ENCODE results near the gene STT3A. TPM values are rescaled to one million over a fixed set of nuclear protein-coding genes. Genes with fewer than 3 reads are reported as not detected.

STT3A gene
- polyA plus RNA-seq, 1 donor from 2014 or later = 54.3 TPM

GRCh38 chr11:125626288-125626950 lies 33.8 kb downstream of the STT3A start:
- H2AFZ ChIP-seq (ENCODE audit: low read depth, low read length) = peak overlapping the region; percentile 61
- H3K27me3 ChIP-seq (ENCODE audit: insufficient read depth, low read depth, low read length) = no peaks in the 10 kb centered on the region
- peak overlapping the region; percentile 89 for H3K4me2 ChIP-seq (ENCODE audit: low read length)
- no peaks in the 10 kb centered on the region for H3K9me2 ChIP-seq (ENCODE audit: insufficient read depth, low read length)
- no peaks in the 10 kb centered on the region for H4K20me1 ChIP-seq (ENCODE audit: insufficient read depth)
- TF ChIP-seq MXI1 (conservative IDR thresholded peaks at IDR 0.05; ENCODE audit: poor library complexity, severe bottlenecking) (no peak), RAD21 (conservative IDR thresholded peaks at IDR 0.05) (peak; percentile 57), EZH2 (IDR thresholded peaks at IDR 0.05; ENCODE audit: borderline replicate concordance, insufficient read depth, low read length, poor library complexity, severe bottlenecking) (no peak), CTCF (IDR thresholded peaks at IDR 0.05; ENCODE audit: poor library complexity, severe bottlenecking) (peak; percentile 73), REST (IDR thresholded peaks at IDR 0.05; ENCODE audit: borderline replicate concordance) (peak; percentile 19), POLR2AphosphoS5 (IDR thresholded peaks at IDR 0.05) (peak; percentile 23), TAF1 (IDR thresholded peaks at IDR 0.05; ENCODE audit: low read depth) (no peak), SMC3 (conservative IDR thresholded peaks at IDR 0.05; ENCODE audit: poor library complexity) (peak; percentile 79), EP300 (conservative IDR thresholded peaks at IDR 0.05; ENCODE audit: poor library complexity, severe bottlenecking) (no peak)
- peak overlapping the region; percentile 93 for H3K9ac ChIP-seq (ENCODE audit: low read length)
- no peaks in the 10 kb centered on the region for H3K36me3 ChIP-seq (ENCODE audit: insufficient read depth, low read length)
- no peaks in the 10 kb centered on the region for H3K9me3 ChIP-seq (ENCODE audit: low read length)
- H3K79me2 ChIP-seq (replicated peaks; ENCODE audit: insufficient read depth, low read length) = peaks cover 37% of the 10 kb centered on the region
- peak overlapping the region; percentile 95 for H3K27ac ChIP-seq (ENCODE audit: low read length)
- peak overlapping the region; percentile 78 for H3K4me3 ChIP-seq (ENCODE audit: low read length)
- peaks cover 10% of the 10 kb centered on the region for H3F3A ChIP-seq (ENCODE audit: insufficient read depth, low read length, poor library complexity, severe bottlenecking)

DNA sequence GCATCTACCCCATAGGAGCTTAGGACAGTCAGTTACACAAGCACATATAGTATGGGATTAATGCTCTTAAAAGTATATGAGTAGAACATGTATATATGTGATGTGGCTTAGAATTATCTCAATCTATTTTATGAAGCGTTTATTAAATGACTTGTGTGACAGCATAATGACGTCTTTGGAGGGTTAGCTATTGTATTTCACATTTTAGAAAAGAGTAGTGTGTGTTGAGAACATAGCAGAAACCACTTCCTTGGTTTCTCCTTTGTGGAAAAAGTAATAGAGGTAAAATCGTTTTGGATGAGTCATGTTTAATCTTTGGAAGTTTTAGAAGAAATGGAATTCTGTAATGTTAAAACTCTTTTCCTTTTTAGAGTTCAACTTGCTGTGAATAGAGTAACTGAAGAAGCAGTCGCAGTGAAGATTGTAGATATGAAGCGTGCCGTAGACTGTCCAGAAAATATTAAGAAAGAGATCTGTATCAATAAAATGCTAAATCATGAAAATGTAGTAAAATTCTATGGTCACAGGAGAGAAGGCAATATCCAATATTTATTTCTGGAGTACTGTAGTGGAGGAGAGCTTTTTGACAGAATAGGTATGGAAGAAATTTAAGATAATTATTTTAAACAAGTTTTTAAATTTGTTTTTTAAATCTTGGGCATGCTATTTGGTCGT lies 34.7 kb downstream of the STT3A start:
- peak overlapping the region; percentile 95 for H3K27ac ChIP-seq (ENCODE audit: low read length)
- H4K20me1 ChIP-seq (ENCODE audit: insufficient read depth) = no peaks in the 10 kb centered on the region
- TF ChIP-seq MXI1 (conservative IDR thresholded peaks at IDR 0.05; ENCODE audit: poor library complexity, severe bottlenecking) (no peak), TAF1 (IDR thresholded peaks at IDR 0.05; ENCODE audit: low read depth) (no peak), SMC3 (conservative IDR thresholded peaks at IDR 0.05; ENCODE audit: poor library complexity) (no peak), RAD21 (conservative IDR thresholded peaks at IDR 0.05) (no peak), POLR2AphosphoS5 (IDR thresholded peaks at IDR 0.05) (no peak), CTCF (IDR thresholded peaks at IDR 0.05; ENCODE audit: poor library complexity, severe bottlenecking) (no peak), EP300 (conservative IDR thresholded peaks at IDR 0.05; ENCODE audit: poor library complexity, severe bottlenecking) (no peak), EZH2 (IDR thresholded peaks at IDR 0.05; ENCODE audit: borderline replicate concordance, insufficient read depth, low read length, poor library complexity, severe bottlenecking) (no peak), REST (IDR thresholded peaks at IDR 0.05; ENCODE audit: borderline replicate concordance) (no peak)
- H3K4me3 ChIP-seq (ENCODE audit: low read length) = peak overlapping the region; percentile 78
- H3K79me2 ChIP-seq (replicated peaks; ENCODE audit: insufficient read depth, low read length) = peaks cover 37% of the 10 kb centered on the region
- no peaks in the 10 kb centered on the region for H3K27me3 ChIP-seq (ENCODE audit: insufficient read depth, low read depth, low read length)
- H3K36me3 ChIP-seq (ENCODE audit: insufficient read depth, low read length) = no peaks in the 10 kb centered on the region
- H3F3A ChIP-seq (ENCODE audit: insufficient read depth, low read length, poor library complexity, severe bottlenecking) = peaks cover 10% of the 10 kb centered on the region
- H3K9me3 ChIP-seq (ENCODE audit: low read length) = no peaks in the 10 kb centered on the region
- H3K4me2 ChIP-seq (ENCODE audit: low read length) = peak overlapping the region; percentile 89
- peak overlapping the region; percentile 93 for H3K9ac ChIP-seq (ENCODE audit: low read length)
- peak overlapping the region; percentile 61 for H2AFZ ChIP-seq (ENCODE audit: low read depth, low read length)
- H3K9me2 ChIP-seq (ENCODE audit: insufficient read depth, low read length) = no peaks in the 10 kb centered on the region
